GM19452 (cell line): ENCODE data around the gene PARD6G.
"Not testable (repeated sequence)": the region's sequence is repeated elsewhere in the genome, so short reads cannot be mapped to it uniquely, and the experiment has no call there.

Source experiments
- ATAC-seq: cut with Tn5 transposase; IDR thresholded peaks from one replicate; pipeline ENCODE4 v1.9.1; 2021; ENCODE audit not compliant: unreplicated experiment

Gene PARD6G, protein sequence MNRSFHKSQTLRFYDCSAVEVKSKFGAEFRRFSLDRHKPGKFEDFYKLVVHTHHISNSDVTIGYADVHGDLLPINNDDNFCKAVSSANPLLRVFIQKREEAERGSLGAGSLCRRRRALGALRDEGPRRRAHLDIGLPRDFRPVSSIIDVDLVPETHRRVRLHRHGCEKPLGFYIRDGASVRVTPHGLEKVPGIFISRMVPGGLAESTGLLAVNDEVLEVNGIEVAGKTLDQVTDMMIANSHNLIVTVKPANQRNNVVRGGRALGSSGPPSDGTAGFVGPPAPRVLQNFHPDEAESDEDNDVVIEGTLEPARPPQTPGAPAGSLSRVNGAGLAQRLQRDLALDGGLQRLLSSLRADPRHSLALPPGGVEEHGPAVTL

DNA sequence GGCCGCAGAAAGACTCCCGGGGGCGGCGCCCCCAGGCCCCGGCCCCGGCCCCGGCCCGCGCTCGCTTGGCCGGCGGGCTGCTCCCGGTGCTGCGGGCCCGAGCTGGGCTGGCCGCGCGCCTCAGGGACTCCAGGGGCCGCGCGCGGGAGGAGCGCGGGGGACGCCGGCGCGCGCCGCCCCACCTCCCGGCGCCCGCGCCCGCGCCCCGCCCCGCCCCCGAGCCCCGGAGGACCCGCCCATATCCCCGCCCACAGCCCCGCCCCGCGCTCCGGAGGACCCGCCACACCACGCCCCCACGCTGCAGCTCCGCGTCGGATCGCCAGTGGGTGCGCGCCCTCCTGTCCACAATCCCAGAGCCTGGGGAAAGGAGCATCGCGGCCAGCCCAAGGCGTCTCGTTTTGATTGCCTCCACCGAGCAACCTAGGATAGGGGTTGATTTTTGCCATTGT lies at the start of gene PARD6G:
TSS of gene PARD6G (minus strand) at position 122 of the 449 bp plus-strand sequence. CDS start 166 bp downstream, outside the sequence.
- ATAC-seq = peak; percentile 75

DNA sequence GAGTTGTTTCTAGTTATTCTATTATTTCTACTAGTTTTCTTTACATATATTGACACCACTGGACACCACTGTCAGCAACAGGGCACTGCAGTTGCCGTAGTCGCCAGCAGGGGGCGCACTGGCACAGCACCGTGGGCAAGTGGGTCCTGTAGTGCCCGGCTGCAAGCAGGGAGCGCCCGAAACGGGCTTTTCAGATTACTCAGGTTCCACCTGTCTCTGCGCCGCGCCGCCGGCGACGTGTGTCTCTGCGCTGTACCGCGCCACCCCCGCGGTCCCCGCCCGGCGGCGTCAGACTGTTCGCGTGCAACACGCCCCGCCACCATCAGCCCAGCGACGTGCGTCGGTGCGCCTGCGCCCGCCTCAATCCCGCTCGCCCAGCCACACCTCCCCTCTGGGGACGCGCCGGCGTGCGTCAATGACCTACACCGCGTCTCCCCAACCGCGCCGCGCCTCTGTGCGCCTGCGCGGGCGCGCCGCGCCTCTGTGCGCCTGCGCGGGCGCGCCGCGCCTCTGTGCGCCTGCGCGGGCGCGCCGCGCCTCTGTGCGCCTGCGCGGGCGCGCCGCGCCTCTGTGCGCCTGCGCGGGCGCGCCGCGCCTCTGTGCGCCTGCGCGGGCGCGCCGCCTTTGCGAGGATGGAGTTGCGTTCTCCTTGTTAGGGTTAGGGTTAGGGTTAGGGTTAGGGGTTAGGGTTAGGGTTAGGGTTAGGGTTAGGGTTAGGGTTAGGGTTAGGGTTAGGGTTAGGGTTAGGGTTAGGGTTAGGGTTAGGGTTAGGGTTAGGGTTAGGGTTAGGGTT lies 15.1 kb upstream of the PARD6G start:
- not testable (repeated sequence) for ATAC-seq

DNA sequence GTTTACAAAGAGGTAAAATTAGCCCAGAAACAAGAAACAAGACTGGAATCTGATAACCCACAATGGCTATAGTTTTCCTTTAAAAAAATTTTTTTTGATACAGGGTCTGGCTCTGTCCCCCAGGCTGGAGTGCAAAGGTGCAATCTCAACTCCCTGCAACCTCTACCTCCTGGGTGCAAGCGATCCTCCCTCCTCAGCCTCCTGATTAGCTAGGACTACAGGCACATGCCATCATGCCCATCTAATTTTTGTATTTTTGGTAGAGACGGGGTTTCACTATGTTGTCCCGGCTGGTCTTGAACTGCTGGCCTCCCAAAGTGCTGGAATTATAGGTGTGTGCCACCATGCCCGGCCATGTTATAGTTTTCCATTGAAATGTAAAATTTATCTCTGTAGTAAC lies 12.3 kb upstream of the PARD6G start:
- ATAC-seq = no peak

DNA sequence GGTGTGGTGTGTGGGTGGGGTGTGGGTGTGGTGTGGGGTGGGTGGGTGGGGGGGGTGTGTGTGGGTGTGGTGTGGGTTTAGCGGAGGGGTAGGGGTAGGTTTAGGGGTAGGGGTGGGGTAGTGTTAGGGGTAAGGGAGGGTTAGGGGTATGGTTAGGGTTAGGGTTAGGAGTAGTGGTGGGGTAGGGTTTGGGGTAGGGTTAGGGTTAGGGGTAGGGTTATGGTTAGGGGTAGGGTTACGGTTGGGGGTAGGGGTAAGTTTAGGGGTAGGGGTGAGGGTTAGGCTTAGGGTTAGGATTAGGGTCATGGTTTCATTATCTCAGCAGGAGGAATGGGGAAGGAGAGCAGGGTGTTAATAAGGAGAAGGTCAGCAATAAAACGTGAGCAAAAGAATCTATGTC lies 11.3 kb upstream of the PARD6G start:
- ATAC-seq = no peak

DNA sequence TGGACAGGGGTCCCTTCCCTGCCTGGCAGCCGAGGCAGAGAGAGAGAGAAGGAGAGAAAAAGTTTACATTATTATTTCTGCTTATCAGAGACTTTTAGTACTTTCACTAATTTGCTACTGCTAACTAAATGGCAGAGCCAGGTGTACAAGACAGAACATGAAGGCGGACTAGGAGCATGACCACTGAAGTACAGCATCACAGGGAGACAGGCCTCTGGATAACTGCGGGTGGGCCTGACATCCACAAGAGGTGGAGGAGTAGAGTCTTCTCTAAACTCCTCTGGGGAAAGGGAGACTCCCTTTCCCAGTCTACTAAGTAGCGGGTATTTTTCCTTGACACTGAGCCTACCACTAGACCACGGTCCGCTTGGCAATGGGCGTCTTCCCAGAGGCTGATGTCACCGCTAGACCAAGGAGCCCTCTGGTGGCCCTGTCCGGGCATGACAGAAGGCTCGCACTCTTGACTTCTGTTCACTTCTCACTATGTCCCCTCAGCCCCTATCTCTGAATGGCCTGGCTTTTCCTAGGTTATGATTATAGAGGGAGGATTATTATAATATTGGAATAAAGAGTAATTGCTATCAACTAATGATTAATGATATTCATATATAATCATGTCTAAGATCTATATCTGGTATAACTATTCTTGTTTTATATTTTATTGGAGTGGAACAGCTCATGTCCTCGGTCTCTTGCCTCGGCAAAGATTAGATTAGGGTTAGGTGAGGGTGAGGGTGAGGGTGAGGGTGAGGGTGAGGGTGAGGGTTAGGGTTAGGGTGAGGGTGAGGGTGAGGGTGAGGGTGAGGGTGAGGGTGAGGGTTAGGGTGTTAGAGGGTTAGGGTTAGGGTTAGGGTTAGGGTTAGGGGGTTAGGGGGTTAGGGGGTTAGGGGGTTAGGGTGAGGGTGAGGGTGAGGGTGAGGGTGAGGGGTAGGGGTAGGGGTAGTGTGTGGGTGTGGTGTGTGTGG lies 10.5 kb upstream of the PARD6G start:
- ATAC-seq = not testable (repeated sequence)

DNA sequence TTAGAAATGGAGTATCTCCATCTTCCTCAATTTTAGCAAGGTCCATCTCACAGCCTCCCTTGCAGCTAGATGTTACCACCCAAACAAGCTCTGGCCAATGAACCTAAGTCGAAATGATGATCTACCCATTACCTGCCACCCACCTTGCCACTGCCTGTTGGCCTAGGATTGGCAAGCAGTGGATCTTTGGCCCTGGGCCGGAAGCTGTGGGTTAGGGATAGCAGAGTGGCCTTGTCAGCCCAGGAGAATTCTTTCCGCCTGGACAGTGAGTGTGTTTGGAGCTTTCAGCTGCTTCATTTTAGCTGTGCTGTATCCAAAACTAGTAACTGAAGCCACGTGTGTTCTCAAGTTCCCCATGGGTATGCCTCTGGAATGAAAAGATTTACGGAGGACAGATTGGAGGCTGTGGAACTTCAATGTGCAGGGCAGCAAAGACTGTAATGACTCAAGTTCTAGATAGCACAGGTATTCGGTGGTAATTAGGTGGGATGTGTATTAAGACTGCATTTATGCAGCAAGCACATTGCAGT lies 7.7 kb upstream of the PARD6G start:
- ATAC-seq = no peak

DNA sequence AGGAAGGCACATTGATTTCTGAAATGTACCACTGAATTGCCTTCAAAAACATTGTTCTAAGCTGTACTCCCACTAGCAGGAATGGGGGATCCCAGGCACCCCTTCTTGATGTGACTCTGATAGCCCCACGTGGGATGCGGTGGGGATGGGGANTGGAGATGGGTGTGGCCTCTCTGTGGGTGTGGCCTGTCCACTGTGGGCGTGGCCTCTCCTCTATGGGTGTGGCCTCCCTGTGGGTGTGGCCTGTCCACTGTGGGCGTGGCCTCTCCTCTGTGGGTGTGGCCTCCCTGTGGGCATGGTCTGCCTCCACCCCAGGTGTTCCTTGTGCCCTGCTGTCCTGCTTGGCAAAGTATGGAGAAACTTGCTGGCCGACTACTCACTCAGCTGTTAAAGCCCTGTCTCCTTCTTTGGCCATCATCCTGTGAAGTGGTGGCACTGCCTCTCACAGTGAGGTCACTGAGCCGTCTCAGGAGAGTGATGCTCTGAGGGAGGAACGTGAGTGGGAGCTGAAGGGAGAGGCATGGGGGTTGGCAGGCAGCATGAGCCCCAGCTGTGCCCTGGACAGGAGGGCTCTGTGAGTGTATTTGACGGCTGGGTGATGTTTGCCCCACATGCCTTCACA lies 6.7 kb upstream of the PARD6G start:
- no peak for ATAC-seq

DNA sequence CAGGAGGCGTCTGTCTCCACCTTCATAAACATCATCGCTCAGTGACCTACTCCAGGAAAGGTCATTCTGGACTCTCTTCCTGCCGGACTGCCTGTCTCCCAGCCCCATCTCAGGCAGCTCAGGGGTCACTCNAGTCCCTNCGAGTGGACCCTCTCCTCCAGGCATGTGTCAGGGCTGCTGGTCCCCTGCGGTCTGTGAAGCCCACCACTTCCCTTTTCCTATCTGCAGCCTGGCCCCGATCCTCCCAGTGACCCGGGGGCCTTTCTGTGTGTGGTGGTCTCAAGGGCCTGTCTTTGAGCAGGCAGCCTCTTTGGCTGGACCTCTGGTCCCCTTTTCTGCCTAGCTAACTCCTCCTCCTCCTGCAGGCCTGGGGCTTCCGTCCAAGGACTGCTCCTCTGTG lies 5.9 kb upstream of the PARD6G start:
- ATAC-seq = no peak

DNA sequence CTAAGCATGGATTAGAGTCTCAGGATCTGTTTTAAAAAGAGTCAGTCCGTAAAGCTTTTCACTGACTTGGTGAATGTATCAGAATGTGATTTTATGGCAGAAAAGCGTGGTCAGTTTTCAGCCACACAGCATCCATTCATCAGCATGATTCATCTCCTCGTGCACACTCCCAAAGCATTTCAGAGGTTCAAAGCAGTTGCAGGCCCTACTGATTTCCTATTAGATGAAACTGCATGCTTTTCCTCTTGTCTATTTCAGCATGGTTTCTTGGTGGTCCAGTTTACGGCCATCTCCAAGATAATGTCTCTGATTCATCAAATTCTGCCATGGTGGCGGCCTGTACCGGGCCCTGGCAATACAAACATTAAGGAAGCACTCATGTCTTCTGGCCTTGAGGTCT lies 4.8 kb upstream of the PARD6G start:
- ATAC-seq = no peak

DNA sequence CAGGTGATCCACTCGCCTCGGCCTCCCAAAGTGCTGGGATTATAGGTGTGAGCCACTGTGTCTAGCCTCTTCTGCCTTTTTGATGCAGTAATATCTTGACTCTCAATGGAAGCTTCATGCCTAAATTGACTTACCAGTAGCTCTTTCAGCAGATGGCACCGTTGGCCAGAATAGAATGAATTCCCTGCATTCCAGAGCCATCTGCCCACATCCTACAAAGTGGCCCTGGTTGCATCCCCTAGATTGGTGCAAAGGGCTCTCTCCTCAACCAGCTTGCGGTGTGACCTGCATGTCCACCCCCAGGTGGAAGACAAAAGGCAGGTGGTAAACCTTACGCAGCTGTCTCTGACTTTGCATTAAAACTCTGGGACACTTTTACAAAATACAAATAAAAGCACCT lies 4.4 kb upstream of the PARD6G start:
- ATAC-seq = no peak

DNA sequence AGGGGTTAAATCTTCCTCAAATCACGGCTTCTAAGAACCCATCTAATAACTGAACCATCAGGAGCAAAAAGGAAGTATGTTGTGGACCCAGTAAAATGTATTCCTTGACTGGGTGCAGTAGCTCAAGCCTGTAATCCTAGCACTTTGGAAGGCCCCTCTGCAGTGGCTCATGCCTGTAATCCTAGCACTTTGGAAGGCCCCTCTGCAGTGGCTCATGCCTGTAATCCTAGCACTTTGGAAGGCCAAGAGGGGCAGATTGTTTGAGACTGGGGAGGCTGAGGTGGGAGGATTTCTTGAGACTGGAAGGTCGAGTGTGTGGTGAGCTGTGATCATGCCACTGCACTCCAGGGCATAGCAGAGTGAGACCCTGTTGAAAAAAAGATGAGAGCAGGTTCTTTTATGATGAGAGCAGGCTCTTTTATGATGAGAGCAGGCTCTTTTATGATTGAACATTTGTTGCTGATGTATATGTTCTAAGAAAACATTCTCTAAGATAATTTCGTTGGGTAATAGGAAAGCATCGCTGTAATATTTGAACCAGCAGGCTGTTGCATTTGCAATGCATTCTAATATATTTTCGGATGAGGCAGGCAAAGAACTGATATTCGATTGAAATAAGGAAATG lies 3.5 kb upstream of the PARD6G start:
- ATAC-seq = no peak

DNA sequence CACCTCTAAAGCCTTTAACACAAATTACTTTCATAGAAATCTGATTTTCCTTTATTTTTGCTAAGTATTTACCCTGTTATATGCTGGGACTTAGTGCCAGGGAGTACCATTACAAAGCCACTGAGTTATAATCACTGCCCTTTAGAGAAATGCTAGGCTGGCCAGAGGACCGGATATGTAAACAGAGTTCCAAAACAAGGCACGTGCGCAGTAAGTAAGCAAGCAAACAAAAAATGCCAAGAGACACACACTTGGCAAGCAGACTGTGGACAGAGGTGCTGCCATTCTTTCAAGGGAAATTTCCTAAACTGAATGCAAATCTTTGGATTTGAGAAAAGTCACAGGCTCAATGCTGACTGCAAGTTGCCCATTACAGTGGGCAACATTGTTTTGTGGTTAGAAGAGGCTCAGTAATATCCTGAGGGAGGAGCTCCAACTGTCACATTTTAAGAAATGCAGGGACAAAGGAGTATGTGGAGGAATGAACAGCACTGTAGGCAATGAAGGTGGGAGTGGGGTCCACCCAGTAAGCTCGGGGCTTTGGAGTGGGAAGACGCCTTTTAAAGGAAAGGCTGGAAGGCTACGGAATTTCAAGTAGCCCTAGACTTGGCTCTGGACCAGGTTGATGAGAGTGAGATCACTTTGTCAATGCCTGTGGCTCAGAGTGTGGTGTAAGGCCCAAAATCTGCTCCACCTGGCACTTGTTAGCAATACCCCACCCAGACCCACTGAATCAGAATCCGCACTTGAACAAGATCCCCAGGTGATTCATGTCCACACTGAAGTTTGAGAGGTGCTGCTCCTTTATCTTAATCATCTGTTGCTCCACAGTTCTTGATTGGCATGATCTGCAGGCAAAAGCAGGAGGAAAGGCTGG lies 2.1 kb upstream of the PARD6G start:
- no peak for ATAC-seq

DNA sequence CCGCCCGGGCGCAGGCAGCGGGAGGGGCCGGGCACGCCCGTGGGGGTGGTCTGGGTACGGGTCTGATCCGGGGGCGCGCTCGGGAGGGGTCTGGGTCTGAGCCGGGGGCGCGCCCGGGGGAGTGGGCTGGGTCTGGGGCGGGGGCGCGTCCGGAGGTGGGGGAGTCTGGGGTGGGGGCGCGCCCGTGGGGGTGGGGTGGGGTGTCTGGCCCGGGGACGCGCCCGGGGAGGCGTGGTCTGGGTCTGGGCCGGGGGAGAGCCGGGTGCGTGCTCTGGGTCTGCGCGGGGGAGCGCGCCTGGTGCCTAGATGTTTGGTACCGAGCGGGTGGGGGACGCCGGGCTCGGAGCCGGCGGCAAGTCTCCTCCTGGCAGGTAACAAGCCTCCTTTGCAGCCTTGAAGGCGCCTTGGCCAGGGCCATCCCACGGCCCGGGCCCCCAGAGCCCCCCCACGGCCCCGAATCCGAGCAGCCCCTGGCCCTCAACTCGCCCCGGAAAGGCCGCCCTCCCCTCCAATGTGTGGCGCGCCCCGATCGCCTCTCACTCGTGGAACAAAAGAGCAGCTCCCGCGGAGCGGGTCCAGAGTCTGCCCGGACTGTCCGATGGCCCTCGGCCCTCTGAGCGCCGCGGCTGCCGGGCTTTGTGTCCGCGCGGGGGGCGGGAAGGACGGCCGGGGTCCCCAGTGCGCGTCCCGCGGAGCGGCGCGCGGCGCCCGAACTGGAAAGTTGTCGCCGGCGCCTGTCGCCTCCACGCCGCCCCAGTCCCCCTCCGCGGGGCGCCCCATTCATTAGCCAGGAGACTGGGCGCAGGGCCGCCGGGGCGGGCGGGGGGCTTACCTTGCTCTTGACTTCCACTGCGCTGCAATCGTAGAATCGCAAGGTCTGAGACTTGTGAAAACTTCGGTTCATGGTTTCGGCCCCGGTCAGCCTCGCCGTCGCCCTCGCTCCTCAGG lies 595 bp downstream of the PARD6G start:
- ATAC-seq = peak; percentile 45

DNA sequence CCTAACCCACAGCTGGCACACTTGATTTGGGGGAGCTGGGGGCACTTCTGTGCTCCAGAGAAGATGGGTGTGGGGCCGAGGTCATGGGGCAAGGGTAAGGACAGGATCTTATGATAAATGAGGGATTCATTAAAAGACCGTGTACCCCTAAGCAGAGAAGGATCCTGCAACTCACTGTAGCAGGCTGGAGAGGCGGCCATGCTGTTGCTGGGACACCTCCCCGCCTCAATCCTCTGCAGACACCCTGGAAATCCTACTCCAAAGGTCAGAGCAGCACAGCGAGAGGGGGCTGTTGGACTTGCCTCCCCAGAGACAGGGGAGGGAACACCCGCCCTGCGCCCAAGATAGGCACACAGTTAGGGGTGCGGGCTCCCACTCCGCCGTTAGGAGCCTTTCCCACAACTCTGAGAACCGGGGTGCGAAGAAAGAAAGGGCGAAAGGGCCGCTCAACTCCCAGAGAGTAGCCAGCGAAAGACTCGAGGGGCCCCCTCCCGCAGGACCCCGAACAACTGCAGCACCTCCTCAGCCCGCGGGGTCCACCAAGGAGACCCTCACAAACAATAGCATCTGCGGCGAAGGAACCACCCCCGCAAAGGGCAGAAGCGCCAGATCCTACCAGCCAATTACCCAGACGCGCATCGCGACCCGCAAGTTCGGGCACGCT lies 1.4 kb downstream of the PARD6G start:
- no peak for ATAC-seq

DNA sequence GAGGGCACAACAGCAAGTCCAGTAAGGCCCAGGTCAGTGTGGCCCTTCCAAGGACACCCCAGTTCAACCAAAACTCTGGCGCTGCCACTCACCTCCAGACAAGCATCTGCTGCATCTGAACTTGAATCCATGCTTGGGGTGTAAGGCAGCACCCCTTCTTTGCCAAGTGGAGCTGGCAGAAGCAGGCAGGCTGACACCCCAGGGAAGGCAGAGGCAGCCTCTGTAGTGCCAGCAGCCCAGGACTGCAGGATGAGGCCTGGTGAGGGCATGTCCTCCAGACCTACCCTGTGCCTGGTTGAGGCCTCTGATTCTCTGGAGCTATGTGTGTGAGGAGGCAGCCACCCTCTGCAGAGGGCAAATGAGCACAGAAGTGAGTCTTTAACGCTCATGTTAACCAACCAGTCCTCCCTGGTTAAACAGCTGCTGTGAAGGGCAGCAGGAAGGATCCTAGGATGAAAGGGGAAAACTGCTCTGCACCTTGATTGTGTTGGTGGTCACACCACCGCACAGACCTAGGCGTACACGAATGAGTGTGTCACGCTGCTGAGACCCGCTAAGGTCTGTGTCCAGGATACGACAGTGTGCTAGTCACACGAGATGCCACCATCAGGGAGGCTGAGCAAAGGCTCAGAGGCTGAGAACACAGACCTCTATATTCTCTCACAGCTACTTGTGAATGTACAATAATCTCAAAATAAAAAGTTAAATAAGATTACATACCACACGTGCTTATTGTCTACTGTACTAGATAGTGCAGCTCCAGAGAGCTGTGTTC lies 2.2 kb downstream of the PARD6G start:
- no peak for ATAC-seq

DNA sequence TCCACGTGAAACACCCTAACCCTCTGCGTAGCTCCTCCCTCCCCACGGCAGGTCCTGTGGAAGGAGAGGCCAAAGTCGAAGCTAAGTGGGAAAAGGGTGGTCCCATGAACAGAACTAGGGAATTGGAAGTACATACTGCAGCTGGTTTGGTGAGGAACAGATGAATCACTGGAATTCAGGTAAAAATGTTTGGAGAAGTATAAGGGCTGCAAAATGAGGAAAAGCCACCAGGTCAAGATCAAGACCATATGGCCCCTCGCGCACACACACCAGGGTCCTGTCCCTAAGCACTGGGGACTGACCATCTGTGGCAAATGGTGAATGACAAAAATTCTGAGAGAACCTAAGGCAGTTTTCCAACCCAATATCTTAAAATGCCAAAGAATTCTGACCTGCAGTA lies 3.1 kb downstream of the PARD6G start:
- no peak for ATAC-seq

DNA sequence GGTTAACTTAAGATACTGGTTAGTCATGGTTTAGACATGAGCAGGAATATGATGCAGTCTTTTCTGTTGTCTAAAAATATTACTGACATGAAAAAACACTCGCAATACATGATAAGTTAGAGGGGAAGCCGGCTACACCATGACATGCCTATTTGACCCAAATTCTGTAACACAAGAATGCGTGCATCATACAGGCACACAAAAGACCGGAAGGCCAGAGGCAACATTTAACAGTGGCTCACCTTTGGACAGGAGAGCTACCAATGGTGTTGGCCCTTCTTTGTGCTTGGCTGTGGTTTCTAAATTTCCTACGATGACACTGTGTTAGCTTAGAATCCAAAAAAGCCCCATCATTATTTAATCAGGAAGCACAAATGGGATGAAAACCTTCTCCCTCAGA lies 4.1 kb downstream of the PARD6G start:
- no peak for ATAC-seq
